ENCODE measurements around the gene CPED1.

GRCh38 chr7:121103579-121103978 lies 115.1 kb downstream of the CPED1 start:
- TF ChIP-seq SIN3A (IDR thresholded peaks at IDR 0.05; ENCODE audit: borderline replicate concordance, insufficient read depth, low read length) (no peak), POLR2AphosphoS5 (IDR thresholded peaks at IDR 0.05; ENCODE audit: low read depth, low read length) (no peak), REST (IDR thresholded peaks at IDR 0.05; ENCODE audit: insufficient read depth in 1 of 2, low read depth in 2 of 2, low read length in 2 of 2) (no peak), TAF1 (IDR thresholded peaks at IDR 0.05; ENCODE audit: borderline replicate concordance, insufficient read depth, low read length) (no peak)
